ENCODE measurements around the gene ARID1B. TPM values are rescaled to one million over a fixed set of nuclear protein-coding genes. Genes with fewer than 3 reads are reported as not detected.

Gene ARID1B
- total and polyA plus RNA-seq, 2 experiments from 2014 or later = 41.9 to 72.7 TPM

DNA sequence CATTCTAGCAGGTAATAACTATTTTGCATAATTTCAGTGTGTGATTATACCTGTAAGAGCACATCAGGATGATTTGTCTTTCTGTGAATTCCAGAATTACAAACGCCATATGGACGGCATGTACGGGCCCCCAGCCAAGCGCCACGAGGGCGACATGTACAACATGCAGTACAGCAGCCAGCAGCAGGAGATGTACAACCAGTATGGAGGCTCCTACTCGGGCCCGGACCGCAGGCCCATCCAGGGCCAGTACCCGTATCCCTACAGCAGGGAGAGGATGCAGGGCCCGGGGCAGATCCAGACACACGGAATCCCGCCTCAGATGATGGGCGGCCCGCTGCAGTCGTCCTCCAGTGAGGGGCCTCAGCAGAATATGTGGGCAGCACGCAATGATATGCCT lies 423.4 kb downstream of the ARID1B start:
- Histone ChIP-seq H3K4me1 (ENCODE audit: low read depth) (no peaks in the 10 kb centered on the region), H3K9me3 (ENCODE audit: low read depth) (no peaks in the 10 kb centered on the region), H3K27ac (no peak overlapping the region), H3K27me3 (no peaks in the 10 kb centered on the region), H3K36me3 (peaks cover 61% of the 10 kb centered on the region), H3K4me3 (no peak overlapping the region)
- DNase-seq (ENCODE audit: low read depth in 1 of 2, low spot score in 1 of 2) = no peak
- no peak for TF ChIP-seq CTCF (IDR thresholded peaks at IDR 0.05; ENCODE audit: low read depth, low read length)

DNA sequence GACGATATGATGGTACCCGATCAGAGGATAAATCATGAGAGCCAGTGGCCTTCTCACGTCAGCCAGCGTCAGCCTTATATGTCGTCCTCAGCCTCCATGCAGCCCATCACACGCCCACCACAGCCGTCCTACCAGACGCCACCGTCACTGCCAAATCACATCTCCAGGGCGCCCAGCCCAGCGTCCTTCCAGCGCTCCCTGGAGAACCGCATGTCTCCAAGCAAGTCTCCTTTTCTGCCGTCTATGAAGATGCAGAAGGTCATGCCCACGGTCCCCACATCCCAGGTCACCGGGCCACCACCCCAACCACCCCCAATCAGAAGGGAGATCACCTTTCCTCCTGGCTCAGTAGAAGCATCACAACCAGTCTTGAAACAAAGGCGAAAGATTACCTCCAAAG lies 423.9 kb downstream of the ARID1B start:
- Histone ChIP-seq H3K4me1 (ENCODE audit: low read depth) (no peaks in the 10 kb centered on the region), H3K36me3 (peaks cover 64% of the 10 kb centered on the region), H3K27me3 (no peaks in the 10 kb centered on the region)

GRCh38 chr6:157203312-157203744 lies 426.1 kb downstream of the ARID1B start:
- Histone ChIP-seq H3K4me1 (ENCODE audit: low read depth) (no peaks in the 10 kb centered on the region), H3K27me3 (no peaks in the 10 kb centered on the region), H3K27ac (no peak overlapping the region), H3K4me3 (no peak overlapping the region), H3K36me3 (peaks cover 51% of the 10 kb centered on the region), H3K9me3 (ENCODE audit: low read depth) (no peaks in the 10 kb centered on the region)
- no peak for TF ChIP-seq CTCF (IDR thresholded peaks at IDR 0.05; ENCODE audit: low read depth, low read length)
- DNase-seq (ENCODE audit: low read depth in 1 of 2, low spot score in 1 of 2) = no peak

More for the DNA sequence above, 423.9 kb downstream of the ARID1B start:
- Histone ChIP-seq H3K9me3 (ENCODE audit: low read depth) (no peaks in the 10 kb centered on the region), H3K4me3 (no peak overlapping the region), H3K27ac (no peak overlapping the region)
- no peak for TF ChIP-seq CTCF (IDR thresholded peaks at IDR 0.05; ENCODE audit: low read depth, low read length)
- no peak for DNase-seq (ENCODE audit: low read depth in 1 of 2, low spot score in 1 of 2)

- no peak for DNase-seq (ENCODE audit: low read depth in 1 of 2, low spot score in 1 of 2)
- H3K4me1 ChIP-seq (ENCODE audit: low read depth) = no peaks in the 10 kb centered on the region
- no peaks in the 10 kb centered on the region for H3K9me3 ChIP-seq (ENCODE audit: low read depth)
- no peak overlapping the region for H3K4me3 ChIP-seq
- TF ChIP-seq CTCF (IDR thresholded peaks at IDR 0.05; ENCODE audit: low read depth, low read length) = no peak
- H3K27ac ChIP-seq = no peak overlapping the region
- no peaks in the 10 kb centered on the region for H3K27me3 ChIP-seq
- H3K36me3 ChIP-seq = peaks cover 52% of the 10 kb centered on the region
Measured at GRCh38 chr6:157203764-157204163, 426.6 kb downstream of the ARID1B start.

GRCh38 chr6:157205473-157206358 lies 428.5 kb downstream of the ARID1B start:
- H3K4me1 ChIP-seq (ENCODE audit: low read depth) = no peaks in the 10 kb centered on the region
- H3K27me3 ChIP-seq = no peaks in the 10 kb centered on the region
- no peak overlapping the region for H3K27ac ChIP-seq
- H3K9me3 ChIP-seq (ENCODE audit: low read depth) = no peaks in the 10 kb centered on the region
- H3K4me3 ChIP-seq = no peak overlapping the region
- peaks cover 49% of the 10 kb centered on the region for H3K36me3 ChIP-seq
- no peak for TF ChIP-seq CTCF (IDR thresholded peaks at IDR 0.05; ENCODE audit: low read depth, low read length)
- no peak for DNase-seq (ENCODE audit: low read depth in 1 of 2, low spot score in 1 of 2)
